HG03039 (cell line): Measurements from ENCODE around the gene ZNF101.

ENCODE experiments used
- ATAC-seq: cut with Tn5 transposase; IDR thresholded peaks from one replicate; pipeline ENCODE4 v1.9.1; 2021; ENCODE audit warnings: mild to moderate bottlenecking, moderate library complexity; ENCODE audit not compliant: unreplicated experiment

ZNF101 gene

DNA sequence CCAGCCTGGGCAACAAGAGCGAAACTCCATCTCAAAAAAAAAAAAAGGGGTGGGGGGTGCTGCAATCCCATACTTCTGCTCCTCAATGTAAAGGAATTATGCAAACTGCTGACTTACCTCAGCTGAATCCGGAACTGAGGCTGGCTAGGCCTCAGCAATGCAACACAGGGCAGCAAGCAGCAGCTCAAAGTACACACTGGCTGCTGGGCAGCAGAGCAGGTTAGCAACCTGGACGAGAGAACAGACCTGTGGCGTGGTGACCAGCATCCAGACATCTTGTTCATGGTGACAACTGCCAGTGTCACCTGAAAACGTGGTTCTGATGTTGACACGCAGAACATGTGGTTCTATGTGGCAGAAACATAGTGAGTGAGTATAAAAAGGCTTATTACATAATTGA, 36.2 kb downstream of the ZNF101 start:
- no peak for ATAC-seq

DNA sequence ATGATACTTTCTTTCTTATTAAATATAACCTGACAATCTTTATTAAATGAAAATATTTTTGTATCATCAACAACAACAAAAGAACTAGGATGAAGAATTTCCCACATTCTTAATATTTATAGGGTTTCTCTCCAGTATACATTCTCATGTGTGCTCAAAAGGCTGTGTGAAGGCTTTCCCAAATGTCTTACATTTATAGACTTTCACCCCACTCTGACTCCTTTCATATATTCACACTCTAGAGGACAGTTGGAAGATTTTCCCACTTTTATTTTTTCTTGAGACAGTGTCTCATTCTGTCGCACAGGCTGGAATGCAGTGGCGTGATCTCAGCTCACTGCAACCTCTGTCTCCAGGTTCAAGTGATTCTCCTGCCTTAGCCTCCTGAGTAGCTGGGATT, 41.9 kb downstream of the ZNF101 start:
- ATAC-seq, result no peak

DNA sequence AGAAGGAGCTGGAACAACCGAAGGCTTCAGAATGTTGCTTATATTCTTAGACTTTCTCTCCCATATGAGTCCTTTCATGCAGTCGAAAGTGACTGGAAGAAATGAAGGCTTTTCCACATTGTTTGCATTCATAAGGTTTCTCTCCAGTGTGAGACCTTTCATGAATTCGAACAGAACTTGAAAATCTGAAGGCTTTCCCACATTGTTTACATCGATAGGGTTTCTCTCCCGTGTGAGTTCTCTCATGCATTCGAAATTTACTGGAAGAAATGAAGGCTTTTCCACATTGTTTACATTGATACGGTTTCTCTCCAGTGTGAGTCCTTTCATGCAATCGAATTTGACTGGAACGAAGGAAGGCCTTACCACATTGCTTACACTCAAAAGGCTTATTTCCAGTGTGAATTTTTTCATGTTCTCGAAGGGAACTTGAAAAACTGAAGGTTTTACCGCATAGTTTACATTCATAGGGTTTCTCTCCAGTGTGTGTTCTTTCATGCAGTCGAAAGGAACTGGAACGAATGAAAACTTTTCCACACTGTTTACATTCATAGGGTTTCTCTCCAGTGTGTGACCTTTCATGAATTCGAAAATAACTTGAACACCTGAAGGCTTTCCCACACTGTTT, 42.8 kb downstream of the ZNF101 start:
- no peak for ATAC-seq

DNA sequence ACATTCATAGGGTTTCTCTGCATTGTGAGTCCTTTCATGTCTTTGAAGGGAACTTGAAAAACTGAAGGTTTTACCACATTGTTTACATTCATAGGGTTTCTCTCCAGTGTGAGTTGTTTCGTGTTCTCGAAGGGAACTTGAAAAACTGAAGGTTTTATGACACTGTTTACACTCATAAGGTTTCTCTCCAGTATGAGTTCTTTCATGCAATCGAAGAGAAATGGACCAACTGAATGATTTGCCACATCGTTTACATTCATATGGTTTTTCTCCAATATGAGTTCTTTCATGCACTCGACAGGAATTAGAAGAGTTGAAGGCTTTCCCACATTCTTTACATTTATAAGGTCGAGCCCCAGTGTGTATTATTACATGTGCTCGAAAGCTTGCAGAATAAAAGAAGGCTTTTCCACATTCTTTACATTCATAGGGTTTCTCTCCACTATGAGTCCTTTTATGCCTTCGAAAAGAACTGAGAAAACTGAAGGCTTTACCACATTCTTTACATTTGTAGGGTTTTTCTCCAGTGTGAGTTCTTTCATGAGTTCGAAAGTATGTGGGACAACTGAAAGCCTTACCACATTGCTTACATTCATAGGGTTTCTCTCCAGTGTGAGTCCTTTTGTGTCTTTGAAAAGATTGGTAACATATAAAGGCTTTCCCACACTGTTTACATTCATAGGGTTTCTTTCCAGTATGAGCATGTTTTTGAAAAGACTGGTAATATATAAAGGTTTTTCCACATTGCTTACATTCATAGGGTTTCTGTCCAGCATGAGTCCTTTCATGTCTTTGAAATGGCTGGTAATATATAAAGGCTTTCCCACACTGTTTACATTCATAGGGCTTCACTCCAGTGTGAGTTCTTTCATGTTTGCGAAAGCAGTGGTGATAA, 43.5 kb downstream of the ZNF101 start:
- no peak for ATAC-seq

DNA sequence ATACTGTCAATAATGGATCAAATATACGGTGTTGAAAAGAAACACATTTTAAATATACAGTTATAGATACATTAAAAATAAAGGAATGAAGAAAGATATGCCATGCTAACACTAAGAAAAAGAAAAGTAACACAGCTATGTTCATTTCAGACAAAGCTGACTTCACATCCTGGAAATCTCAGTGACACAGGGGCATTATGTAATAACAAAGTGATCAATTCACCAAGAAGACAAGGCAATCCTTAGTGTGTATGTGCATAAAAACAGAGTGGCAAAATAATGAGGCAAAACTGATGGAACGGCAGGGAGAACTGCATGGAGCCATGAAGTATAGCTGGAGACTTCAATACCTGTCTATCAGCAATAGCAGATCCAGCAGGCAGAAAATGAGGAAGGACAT, 51.2 kb downstream of the ZNF101 start:
- no peak for ATAC-seq

DNA sequence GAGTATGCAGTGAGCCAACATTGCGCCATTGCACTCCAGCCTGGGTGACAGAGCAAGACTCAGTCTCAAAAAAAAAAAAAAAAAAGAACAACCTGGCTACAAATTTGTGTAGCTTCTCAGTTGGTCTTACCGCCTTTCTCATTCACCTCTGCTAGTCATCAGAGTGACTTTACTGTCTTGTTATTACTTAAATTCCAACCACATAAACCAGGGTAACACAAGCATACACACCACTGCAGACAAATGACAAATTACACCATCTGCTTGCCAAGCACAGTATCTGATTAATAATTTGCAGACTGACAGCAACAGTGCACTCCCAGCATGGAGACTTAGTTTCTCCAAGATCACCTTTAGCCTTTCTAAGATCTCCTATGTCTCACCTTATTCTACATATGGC, 53.3 kb downstream of the ZNF101 start:
- ATAC-seq, result no peak

DNA sequence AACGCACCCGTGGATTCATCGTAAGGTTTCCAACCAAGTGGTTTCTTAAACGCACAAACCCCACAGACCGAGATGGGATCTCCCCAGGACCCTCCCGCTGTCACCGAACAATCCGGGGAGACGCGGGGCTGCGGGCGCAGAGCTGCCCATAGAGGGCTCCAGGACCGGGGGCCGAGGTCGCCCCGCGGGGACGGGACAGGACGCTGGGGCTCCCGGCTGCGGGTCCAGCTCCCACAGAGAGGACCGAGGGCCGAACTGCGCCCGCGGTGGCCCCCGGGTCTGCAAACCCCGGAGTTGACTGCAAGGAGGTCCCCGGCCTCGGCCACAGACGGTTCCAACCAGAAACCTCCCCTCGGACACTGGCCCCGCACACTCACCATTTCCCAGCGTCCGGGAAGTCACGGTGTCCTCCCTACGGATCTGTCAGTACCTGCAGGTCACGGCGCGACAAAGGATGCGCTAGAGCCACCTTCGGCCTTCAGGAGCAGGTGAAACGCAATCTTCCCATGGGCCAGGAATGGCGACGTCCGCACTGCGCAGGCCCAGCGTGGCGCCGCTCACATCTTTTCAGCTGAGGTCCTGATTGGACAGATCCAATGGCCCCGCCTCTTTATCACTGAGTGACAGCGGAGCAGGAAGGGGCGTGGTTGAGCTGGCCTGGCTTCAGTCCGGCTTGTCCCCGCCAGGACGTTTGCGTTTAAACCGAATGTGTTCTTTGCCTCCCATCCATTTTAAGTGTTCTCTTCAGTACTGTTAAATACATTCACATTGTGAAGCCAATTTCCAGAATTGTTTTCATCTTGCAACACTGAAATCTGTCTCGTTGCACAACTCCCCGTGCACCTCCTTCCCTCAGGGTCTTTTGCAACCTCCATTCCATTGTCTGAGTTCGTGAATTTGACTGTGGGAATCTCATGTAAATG, 64.2 kb downstream of the ZNF101 start, which contains the start of gene ZNF14:
TSS of gene ZNF14 (minus strand) at position 534 of the 923 bp plus-strand sequence. CDS start at position 380, 154 bp downstream.
- ATAC-seq, result peak; percentile 98
